ENCODE measurements around the gene FPR2. TPM values are rescaled to one million over a fixed set of nuclear protein-coding genes. Genes with fewer than 3 reads are reported as not detected.

FPR2 gene
- total and polyA plus RNA-seq, 9 of the 15 experiments (the other 6 are each of a cell fraction or from before 2014, with no cell fraction given), result 0.03 to 0.15 (median 0.07) TPM; not detected in 6

DNA sequence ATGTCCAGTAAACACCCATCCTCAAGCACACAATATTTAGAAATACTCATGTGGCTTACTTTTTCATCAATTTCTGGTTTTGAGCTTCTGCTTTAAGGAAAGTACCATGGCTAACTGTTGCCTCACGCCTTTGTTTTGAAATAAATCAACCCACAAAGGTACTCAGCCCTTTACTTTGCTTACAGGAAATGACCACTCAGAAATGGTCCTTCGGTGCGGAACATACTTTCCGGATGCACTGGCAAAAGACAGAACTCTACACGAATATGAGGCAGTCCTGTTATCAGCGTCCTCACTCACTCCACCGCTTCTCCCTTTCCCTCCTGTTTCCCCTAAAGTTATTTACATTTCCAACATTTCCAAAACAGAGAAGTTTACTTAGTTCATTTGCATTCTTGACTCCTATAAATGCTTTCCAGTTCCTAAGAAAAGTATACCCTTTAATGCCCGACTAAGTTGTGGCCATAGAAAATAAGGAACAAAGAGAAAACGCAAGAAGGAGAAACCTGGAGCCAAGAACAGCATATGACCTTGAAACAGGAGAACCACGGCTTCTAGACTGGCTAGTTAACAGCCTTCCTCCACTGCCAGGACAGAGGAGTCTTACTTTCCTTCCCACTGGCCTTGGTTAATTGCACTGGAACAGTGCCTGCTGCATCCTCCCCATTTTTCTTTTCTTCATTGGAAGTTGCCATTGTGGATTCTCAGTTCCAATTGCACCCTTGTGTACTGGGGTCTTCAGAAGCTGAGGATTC lies 10.6 kb downstream of the FPR2 start (continued):
- TF ChIP-seq, protein P1, sequence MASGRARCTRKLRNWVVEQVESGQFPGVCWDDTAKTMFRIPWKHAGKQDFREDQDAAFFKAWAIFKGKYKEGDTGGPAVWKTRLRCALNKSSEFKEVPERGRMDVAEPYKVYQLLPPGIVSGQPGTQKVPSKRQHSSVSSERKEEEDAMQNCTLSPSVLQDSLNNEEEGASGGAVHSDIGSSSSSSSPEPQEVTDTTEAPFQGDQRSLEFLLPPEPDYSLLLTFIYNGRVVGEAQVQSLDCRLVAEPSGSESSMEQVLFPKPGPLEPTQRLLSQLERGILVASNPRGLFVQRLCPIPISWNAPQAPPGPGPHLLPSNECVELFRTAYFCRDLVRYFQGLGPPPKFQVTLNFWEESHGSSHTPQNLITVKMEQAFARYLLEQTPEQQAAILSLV (tag; IDR thresholded peaks at IDR 0.05), result no peak
- no peak for TF ChIP-seq SMARCE1 (IDR thresholded peaks at IDR 0.05)
- no peak for TF ChIP-seq ILF3 (IDR thresholded peaks at IDR 0.05; ENCODE audit: borderline replicate concordance)
- no peak for TF ChIP-seq ZNF133 (CRISPR knock-in tag; IDR thresholded peaks at IDR 0.05)

DNA sequence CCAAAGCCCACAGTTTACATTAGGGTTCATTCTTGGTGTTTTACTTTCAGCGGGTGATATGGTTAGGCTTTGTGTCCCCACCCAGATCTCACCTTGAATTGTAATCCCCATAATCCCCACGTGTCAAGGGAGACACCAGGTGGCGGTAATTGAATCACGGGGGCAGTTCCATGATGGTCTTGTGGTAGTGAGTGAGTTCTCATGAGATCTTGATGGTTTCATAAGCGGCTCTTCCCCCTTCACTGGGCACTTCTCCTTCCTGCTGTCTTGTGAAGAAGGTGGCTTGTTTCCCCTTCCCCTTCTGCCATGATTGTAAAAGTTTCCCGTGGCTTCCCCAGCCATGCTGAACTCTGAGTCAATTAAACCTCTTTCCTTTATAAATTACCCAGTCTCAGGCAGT lies 12.0 kb downstream of the FPR2 start:
- no peak overlapping the region for H2AFZ ChIP-seq (ENCODE audit: low read depth, low read length)
- no peak overlapping the region for H3K9ac ChIP-seq (ENCODE audit: insufficient read depth in 1 of 2, low read depth in 2 of 2, low read length in 2 of 2)
- peaks cover 3 to 19% of the 10 kb centered on the region in 2 experiments; a peak in 3 of 5 replicates for H3K4me1 ChIP-seq (replicated peaks in 1 of 2; ENCODE audit: control insufficient read depth in 2 of 2, insufficient read depth in 2 of 2, low read length in 2 of 2)
- 37% methylated on average over 6 of the region's 6 CpGs for WGBS (ENCODE audit: insufficient coverage, low coverage, missing lambda C conversion rate)
- no peaks in the 10 kb centered on the region for H4K20me1 ChIP-seq (replicated peaks; ENCODE audit: control insufficient read depth, insufficient read depth, low read length)
- H3K36me3 ChIP-seq (ENCODE audit: control insufficient read depth, insufficient read depth, low read length), result no peaks in the 10 kb centered on the region
- 0 out of 2 replicates have a peak, but pooled peaks cover 2% of the 10 kb centered on the region for H3K9me3 ChIP-seq (replicated peaks; ENCODE audit: control insufficient read depth, insufficient read depth, low read depth, low read length)
- FAIRE-seq (no peak), DNase-seq (ENCODE audit: extremely low read depth in 1 of 4, low spot score in 3 of 4) (no peak), ATAC-seq (no peak)
- BruUV-seq (replicated peaks), result no TSS peak
- in situ Hi-C loops (cut with MboI), result no loop called here
- no peak overlapping the region for H3K4me3 ChIP-seq
- TF ChIP-seq ZNF133 (CRISPR knock-in tag; IDR thresholded peaks at IDR 0.05) (no peak), ETS2 (tag; IDR thresholded peaks at IDR 0.05; ENCODE audit: borderline replicate concordance, poor library complexity, severe bottlenecking) (no peak), RAD21 (CRISPR knock-in tag; conservative IDR thresholded peaks at IDR 0.05 in 1 of 2, IDR thresholded peaks at IDR 0.05 in 1 of 2) (peak in 1 of 2 experiments; percentile 19; a peak in 1 of 4 replicates)
- TF ChIP-seq, protein P2, sequence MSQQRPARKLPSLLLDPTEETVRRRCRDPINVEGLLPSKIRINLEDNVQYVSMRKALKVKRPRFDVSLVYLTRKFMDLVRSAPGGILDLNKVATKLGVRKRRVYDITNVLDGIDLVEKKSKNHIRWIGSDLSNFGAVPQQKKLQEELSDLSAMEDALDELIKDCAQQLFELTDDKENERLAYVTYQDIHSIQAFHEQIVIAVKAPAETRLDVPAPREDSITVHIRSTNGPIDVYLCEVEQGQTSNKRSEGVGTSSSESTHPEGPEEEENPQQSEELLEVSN (IDR thresholded peaks at IDR 0.05; ENCODE audit: borderline replicate concordance in 1 of 2, extremely low read depth in 1 of 2, insufficient read depth in 1 of 2, insufficient read length in 1 of 2, low read depth in 1 of 2, low read length in 1 of 2, poor library complexity in 1 of 2, severe bottlenecking in 1 of 2), result peak in 1 of 2 experiments; percentile 9
- ChIA-PET CTCF (ENCODE audit: low intra/inter-chr PET ratio) (no interaction called here), POLR2A (no interaction called here)
- no peaks in the 10 kb centered on the region for H3K27me3 ChIP-seq (ENCODE audit: control insufficient read depth in 2 of 2, insufficient read depth in 2 of 2, low read length in 2 of 2)
- H3K79me2 ChIP-seq (ENCODE audit: control insufficient read depth, insufficient read depth, low read length), result no peaks in the 10 kb centered on the region
- no peaks in the 10 kb centered on the region for H3K9me1 ChIP-seq (ENCODE audit: control insufficient read depth, insufficient read depth, low read length)
- H3K27ac ChIP-seq (ENCODE audit: extremely low read depth, low read depth, low read length), result no peak overlapping the region
- H3K4me2 ChIP-seq (ENCODE audit: insufficient read depth, low read length), result no peak overlapping the region
- intact Hi-C loops (cut with micrococcal nuclease), result no loop called here

Data from K562 (cell line).